HS-5 (cell line): ENCODE measurements around the gene MINDY4B.
"Not testable (repeated sequence)": the region's sequence is repeated elsewhere in the genome, so short reads cannot be mapped to it uniquely, and the experiment has no call there.

Experiments
- DNase-seq: peaks from one replicate; pipeline ENCODE4 v3.0.0-alpha.2; 2012; ENCODE audit warnings: low read depth

Gene MINDY4B

DNA sequence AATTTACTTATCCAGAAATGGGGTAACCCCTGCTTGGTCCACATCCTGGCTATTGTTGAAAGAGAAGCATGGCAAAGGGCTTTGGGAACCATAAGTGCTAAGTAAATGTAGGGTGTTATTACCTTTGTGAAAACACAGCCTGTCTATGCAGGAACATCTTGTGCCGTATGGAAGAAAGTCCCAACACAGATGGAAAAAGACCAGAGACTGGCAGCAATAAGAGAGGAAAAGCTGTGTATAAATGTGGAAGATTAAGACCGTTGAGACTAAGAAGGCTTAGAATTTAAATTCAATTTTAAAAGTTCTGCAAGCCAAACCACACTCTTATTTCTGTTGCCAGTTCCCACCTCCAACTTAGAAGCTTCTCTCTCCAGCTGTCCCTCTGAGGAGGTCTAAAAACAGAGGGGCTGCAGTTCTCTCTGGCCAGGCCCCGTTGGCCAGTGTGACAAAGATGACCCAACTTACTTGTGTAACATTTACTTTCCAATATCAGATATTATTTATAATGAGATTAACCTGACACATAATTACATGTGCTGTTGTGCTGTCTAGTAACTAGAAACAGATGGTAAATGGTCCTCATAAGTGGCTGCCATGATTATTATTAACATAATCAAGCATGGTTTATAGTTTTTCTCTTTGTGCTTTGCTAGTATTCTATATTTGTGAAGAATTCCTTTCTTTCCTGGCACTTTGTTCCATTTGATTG is 7.0 kb downstream of the MINDY4B start:
- no peak for DNase-seq

GRCh38 chr3:150897592-150897991 is 7.6 kb downstream of the MINDY4B start:
- DNase-seq, result no peak

DNA sequence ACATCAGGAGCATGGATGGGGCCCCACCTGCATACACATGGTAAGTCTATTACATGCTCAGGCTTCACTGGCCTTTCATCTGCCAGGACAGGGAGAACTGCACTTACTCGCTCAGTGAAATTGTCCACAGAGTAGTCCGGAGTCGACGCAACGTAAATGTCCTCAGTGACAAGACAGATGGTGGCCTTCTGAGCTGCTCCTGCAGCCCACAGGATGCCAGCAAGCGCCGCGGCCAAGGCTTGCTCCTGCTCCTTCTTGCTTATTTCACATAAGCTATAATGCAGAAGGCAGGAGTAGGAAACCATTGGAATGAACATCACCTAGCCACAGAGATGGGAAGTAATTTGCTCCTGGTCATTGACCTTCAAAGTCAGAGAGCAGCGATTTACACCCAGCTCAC is 14.4 kb downstream of the MINDY4B start:
- no peak for DNase-seq

DNA sequence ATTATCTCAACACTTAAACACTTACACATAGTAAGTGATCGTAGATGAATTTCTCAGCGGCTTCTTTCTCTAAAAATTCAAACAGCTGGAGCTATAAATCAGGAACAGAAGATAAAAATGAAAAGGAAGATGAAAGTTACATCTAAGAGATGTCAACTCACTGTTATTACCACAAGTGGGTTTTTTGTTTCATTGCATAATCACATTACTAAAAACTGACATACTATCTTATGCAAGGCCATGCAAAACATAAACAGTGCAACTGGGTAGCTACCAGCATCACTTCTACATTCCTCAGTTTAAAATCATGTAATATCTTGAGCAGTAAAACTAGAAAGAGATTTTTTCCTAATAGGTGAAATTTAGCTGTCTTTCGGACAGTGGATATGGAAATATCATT is 14.9 kb downstream of the MINDY4B start:
- DNase-seq, result peak; percentile 6

DNA sequence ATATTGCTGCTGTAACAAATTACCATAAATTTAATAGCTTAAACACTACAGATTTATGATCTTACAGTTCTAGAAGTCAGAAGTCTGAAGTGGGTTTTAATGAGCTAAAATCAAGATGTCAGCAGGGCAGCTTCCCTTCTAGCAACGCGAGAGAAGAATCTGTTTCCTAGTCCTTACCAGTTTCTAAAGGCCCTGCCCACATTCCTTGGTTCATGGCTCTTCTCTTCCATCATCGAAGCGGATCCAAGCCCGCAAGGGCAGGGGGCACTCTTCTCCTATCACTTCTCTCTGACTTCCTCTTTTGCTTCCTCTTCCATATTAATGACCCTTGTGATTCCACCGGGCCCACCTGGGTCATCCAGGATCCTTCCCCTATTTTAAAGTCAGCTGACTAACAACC is 16.1 kb downstream of the MINDY4B start:
- DNase-seq, result no peak

DNA sequence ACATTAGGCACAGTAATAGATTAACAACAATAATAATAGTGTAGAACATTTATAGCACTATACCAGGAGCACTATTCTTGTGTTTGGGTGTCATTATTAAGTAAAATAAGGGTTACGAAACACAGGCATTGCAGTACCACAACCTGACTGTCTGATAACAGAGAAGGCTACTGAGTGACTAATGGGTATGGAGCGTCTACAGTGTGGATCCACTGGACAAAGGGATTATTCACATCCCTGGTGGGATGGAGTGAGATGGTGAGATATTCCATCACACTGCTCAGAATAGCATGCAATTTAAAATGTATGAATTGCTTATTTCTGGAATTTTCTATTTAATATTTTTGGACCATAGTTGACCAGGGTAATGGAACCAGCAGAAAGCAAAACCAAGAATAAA is 18.2 kb downstream of the MINDY4B start:
- DNase-seq, result no peak

GRCh38 chr3:150885535-150885934 is 19.7 kb downstream of the MINDY4B start:
- DNase-seq, result no peak

- no peak for DNase-seq
Observed at GRCh38 chr3:150878996-150879575, 26.2 kb downstream of the MINDY4B start.

DNA sequence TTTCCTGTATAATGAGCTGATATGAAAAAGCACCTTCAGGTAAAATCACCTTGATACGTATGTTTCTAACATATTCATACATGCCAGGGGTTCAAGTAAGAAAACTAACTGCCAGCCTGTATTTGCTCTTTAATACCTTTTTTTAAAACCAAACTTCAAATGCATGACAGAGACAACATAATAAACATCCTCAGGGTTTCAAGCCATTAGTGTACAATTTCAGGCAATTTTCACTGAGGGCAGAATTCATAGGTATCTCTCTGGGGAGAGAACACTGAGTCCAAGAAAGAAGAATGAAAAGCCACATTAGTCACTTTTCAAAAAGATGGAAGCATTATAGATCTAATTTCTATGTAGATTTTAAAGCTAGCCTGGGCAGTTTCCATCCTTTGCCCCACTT is 26.9 kb downstream of the MINDY4B start:
- DNase-seq, result no peak

DNA sequence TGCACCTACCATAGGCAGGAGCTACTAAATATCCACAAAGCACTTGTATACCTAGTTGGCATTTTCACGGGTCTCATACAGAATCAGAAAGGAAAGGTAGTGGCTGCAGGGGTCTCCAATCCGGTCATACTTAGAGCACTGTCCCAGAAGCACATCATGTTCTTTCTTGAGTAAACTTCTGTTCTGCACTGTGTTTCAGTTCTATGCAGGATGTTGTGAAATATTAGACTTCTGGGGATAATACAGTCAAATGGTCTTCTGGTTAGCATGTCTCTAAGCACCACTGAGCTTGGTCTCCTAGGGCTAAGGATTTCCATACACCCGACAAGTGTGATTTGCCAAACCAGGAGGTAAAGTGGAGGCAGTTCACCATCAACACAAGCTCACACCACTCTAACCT is 27.9 kb downstream of the MINDY4B start:
- DNase-seq, result no peak

- DNase-seq, result no peak
Observed at GRCh38 chr3:150876611-150877265, 28.5 kb downstream of the MINDY4B start.

- DNase-seq, result no peak
Observed at GRCh38 chr3:150875548-150875947, 29.7 kb downstream of the MINDY4B start.

GRCh38 chr3:150874666-150875219 is 30.5 kb downstream of the MINDY4B start:
- DNase-seq, result no peak

DNA sequence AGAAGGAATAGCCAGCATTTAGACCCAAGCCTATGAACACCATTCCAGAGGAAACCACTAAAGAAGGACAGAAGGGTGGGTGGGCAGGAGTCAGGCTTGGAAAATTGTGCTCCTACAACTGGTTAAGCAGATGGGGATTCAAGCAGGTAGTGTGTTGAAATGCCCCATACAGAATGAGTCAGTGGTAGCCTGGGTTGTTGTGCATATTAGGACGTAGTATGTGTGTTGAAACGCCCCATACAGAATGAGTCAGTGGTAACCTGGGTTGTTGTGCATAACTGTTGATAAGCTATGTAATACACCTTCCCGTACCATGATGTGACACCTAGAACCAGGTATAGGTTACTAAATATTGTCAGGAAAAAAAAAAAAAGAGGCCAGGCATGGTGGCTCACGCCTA is 34.0 kb downstream of the MINDY4B start:
- DNase-seq, result peak; percentile 23

DNA sequence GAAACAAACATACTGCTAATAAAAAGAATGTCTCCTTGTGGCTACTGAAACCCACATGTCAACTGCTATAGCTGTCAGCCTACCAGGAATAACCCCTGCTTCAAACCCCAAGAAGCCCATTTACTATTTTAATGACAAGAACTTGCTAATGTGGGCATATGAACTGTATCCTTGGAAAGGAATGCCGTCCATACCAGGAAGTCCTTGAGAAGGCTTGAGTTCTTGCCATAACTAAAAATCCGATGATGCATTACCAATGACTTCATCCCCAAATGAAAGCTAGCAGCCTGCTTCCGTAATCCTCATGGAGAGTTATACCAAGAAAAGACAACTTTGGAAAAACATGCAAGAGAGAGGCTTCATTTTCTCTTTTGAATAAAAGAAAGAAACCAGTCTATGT is 34.8 kb downstream of the MINDY4B start:
- DNase-seq, result peak; percentile 43

DNA sequence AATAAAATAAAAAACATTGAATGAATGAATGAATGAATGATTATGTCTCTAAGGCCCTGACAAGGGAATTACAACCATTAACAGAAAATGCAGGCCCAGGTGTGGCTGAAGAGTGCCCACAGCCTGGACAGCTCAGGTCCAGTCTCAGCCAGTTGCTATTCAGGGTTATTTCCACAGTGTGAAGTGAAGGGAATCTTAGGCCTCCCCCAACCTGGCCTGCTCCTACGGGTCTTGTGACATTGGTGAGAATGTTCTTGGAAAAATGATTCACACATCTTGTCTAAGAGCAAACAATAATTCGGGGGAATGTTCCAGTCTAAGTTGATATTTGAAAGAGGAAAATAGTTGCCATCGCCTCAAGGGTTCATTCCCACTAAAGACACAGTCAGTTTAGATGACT is 37.0 kb downstream of the MINDY4B start:
- DNase-seq, result no peak

DNA sequence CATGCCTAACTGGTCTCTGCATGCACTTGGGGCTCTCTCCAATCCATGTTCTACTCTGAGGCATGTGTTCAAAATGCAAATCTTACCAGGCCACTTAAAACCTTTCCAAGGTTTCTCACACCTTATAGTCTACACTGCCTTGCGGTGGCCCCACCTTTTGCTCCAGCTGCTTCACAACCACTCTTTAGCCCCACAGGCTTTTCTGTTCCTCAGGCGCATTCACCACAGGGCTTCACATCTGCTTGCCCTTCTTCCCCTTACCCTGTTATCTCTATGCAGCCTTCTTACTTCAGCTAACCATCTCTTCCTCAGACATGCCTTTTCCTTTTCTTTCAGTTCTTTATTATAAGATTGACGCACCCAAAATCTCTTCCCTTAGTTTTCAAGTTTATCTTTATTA is 37.8 kb downstream of the MINDY4B start:
- no peak for DNase-seq

DNA sequence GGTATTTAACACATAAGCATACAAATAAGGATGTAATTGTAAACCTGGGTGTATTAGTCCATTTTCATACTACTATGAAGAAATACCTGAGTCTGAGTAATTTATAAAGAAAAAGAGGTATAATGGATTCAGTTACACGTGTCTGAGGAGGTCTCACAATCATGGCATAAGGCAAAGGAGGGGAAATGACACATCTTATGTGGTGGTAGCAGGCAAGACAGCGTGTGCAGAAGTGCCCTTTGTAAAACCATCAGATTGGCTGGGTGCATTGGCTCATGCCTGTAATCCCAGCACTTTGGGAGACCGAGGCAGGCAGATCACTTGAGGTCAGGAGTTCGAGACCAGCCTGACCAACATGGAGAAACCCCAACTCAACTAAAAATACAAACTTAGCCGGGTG is 41.3 kb downstream of the MINDY4B start:
- not testable (repeated sequence) for DNase-seq

DNA sequence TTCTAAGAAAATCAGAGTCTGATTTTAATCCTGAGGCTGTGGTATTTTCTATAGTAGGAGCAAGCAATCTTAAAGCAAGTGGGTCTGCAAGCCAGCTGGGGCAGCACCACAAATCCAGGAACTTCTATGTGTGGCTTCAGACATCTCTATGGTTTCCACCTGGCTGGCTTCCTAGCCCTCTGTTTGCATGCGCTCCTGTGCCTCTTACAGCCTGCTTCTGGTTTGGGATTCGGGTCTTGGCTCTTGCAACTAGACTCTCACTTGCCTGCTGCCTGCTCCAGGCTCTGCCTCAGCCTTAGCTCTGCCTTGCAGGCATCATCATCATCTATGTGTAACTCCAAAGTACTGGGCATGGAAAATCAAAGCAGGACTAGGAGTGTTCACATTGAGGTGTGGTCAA is 43.4 kb downstream of the MINDY4B start:
- no peak for DNase-seq

DNA sequence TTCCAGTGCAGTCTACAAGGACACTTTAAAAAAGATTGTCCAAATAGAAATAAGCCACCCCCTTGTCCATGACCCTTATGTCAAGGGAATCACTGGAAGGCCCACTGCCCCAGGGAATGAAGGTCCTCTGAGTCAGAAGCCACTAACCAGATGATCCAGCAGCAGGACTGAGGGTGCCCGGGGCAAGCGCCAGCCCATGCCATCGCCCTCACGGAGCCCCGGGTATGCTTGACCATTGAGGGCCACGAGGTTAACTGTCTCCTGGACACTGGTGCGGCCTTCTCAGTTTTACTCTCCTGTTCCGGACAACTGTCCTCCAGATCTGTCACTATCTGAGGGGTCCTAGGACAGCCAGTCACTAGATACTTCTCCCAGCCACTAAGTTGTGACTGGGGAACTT is 47.3 kb downstream of the MINDY4B start:
- DNase-seq, result not testable (repeated sequence)

- no peak for DNase-seq
Observed at GRCh38 chr3:150850191-150850590, 55.0 kb downstream of the MINDY4B start.

- no peak for DNase-seq
Observed at GRCh38 chr3:150848864-150849263, 56.4 kb downstream of the MINDY4B start.

DNA sequence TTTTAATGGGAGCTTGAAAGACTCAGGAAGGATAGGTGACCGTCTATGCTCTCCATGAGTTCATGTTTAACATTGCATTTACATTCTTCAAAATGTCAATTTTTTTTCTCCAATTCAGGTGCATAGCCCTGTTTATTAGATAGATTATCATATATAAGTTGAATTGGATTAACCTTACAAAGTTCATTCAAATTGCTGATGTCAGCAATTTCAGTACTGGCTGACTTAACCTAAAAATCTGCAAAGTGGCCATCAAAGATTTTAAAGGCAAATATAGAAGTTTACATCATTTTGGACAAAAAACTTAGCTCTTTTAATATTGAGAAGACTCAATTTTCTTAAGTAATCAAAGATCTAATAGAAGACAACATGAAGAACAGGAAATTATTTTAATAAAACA is 57.8 kb downstream of the MINDY4B start:
- DNase-seq, result no peak
